Ishikawa (cell line): ENCODE results near the gene IL20RB.

Experiments
- MAX ChIP-seq: IDR thresholded peaks from 2 replicates; pipeline ENCODE4 v1.6.1; 2012
- ZBTB7A ChIP-seq: IDR thresholded peaks from 2 replicates; pipeline ENCODE4 v1.6.1; 2012; ENCODE audit warnings: low read depth

- TF ChIP-seq ZBTB7A (no peak), MAX (no peak)
Measured at GRCh38 chr3:137008131-137008530, 50.3 kb downstream of the IL20RB start.
